Testis (tissue), 2 donors: ENCODE measurements around the gene ITPKB.

ENCODE experiments used
- CTCF ChIP-seq, 3 experiments: fragments of 450-650 bp in 2 of 3; fragments of 200-600 bp in 1 of 3; sonication (generic) in 1 of 3; IDR thresholded peaks; one replicate each; pipeline ENCODE4 v1.5.1; 2016 to 2019; ENCODE audit warnings: antibody characterized with exemption in 3 of 3, mild to moderate bottlenecking in 2 of 3, moderate library complexity in 1 of 3
- POLR2A ChIP-seq: fragments of 450-650 bp; IDR thresholded peaks from one replicate; pipeline ENCODE4 v1.6.1; 2017; ENCODE audit warnings: antibody characterized with exemption, mild to moderate bottlenecking, moderate library complexity

DNA sequence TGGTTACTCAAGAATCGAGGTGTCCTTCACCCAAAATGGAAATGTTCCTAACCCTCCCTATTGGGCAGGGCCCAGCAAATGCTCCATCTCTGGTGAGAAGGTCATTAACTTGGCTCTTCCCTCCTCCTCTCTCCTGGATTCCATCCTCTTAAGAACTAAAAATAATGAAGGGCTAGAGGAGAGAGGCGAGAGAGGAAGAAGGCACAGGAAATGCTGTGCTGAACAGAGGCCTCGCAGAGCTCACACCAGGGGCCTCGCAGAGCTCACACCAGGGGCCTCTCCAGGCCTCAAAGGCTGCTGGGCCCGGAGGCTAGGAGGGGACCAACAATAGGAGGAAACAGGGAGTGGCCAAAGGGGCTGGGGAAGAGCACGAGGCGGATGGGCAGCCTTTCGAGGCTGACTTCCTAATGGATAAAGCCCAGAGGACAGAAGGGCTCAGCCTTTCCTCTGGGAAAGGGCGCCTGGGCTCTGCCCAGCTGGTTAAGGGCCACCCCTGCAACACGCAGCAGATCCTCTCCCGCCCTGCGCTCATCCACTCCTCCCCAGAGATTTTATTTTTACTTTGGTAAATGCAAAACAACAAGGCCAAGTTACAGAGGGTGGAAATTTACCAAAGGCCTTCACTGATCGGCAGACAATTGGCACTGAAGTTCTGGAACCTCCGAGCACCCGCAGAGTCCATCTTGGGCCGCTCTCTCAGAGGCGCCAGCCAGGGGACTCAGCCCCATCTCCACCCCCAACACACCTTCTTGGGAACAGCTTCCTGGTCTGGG, 78.5 kb downstream of the ITPKB start:
- TF ChIP-seq CTCF (IDR thresholded peaks at IDR 0.05) (no peak), POLR2A (no peak)
